Thoracic aorta (tissue), 2 donors: ENCODE measurements around the gene PCGF1. TPM values are rescaled to one million over a fixed set of nuclear protein-coding genes. Genes with fewer than 3 reads are reported as not detected.

ENCODE experiments used
- ATAC-seq: fragments of 150-250 bp; one replicate; pipeline ENCODE4 v1.8.0; 2017; ENCODE audit warnings: low read depth; ENCODE audit not compliant: insufficient number of reproducible peaks, low FRiP score
- DNase-seq: peaks from one replicate; pipeline ENCODE4 v3.0.0-alpha.2; 2020; ENCODE audit warnings: low spot score
- H3K27ac ChIP-seq, 2 donors: fragments of 200-600 bp; sonication (generic); 1 replicate in 1 of 2; 2 replicates in 1 of 2; pipeline ENCODE4 v1.5.1; 2016; ENCODE audit warnings: mild to moderate bottlenecking in 2 of 2, moderate library complexity in 2 of 2
- H3K27me3 ChIP-seq: fragments of 200-600 bp; sonication (generic); replicated peaks from 2 replicates; pipeline ENCODE4 v1.6.0; 2016; ENCODE audit warnings: mild to moderate bottlenecking; ENCODE audit not compliant: insufficient read depth
- H3K36me3 ChIP-seq: fragments of 200-600 bp; sonication (generic); one replicate; pipeline ENCODE4 v1.5.1; 2016
- H3K4me1 ChIP-seq, 2 donors: fragments of 200-600 bp; sonication (generic); 1 replicate in 1 of 2; 2 replicates in 1 of 2; pipeline versions ENCODE4 v1.5.1 to v1.6.0; 2016; ENCODE audit warnings: low read depth in 2 of 2, mild to moderate bottlenecking in 1 of 2; ENCODE audit not compliant: control insufficient read depth in 1 of 2
- H3K4me3 ChIP-seq: fragments of 200-600 bp; sonication (generic); 2 replicates; pipeline ENCODE4 v1.5.1; 2016; ENCODE audit warnings: mild to moderate bottlenecking
- H3K9me3 ChIP-seq: fragments of 200-600 bp; sonication (generic); 2 replicates; pipeline ENCODE4 v1.5.1; 2016
- total RNA-seq, 2 donors: library from RNA; depleted of rRNA; stranded (reverse); fragments of >200 nt; gene quantifications; one replicate each; pipeline versions ENCODE4 v1.1.0 to v1.2.3, GENCODE V29; 2016
- TF ChIP-seq, protein P1 (sequence below): fragments of 200-600 bp; sonication (generic); IDR thresholded peaks from one replicate; pipeline ENCODE4 v1.5.1; 2019; ENCODE audit warnings: antibody characterized with exemption

Gene PCGF1
- total RNA-seq, 2 donors from 2014 or later: 7.8 to 8.0 TPM

DNA sequence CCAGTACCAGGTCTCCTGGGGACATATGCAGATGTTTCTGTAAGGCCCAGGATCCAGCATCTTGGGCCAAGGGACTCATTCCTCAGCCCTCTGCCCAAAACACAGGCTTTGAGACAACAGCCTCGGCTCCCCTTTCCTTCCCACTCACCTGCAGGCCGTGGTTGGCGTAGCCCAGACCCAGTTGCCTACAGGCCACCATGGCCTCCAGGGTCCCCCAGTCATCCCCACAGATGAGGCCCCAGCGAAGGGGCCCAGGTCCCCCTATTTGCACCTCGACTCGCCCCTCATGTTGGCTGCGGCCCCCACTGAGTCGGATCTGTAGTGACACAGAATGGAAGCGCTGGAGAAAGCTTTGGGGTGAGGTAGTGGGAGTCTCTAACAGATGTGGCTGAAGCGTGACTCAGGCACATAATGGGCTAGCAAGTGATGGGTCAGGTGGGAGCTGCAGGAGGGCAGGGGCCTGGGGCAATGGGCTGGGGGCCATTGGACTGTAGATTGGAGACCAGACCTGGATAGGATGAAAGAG is 28.0 kb upstream of the PCGF1 start:
- Histone ChIP-seq H3K27me3 (no peaks in the 10 kb centered on the region), H3K4me1 (peaks cover 5 to 13% of the 10 kb centered on the region in 2 donors), H3K9me3 (no peaks in the 10 kb centered on the region), H3K27ac (no peak overlapping the region), H3K36me3 (peaks cover 15% of the 10 kb centered on the region), H3K4me3 (no peak overlapping the region)
- TF ChIP-seq, protein P1, sequence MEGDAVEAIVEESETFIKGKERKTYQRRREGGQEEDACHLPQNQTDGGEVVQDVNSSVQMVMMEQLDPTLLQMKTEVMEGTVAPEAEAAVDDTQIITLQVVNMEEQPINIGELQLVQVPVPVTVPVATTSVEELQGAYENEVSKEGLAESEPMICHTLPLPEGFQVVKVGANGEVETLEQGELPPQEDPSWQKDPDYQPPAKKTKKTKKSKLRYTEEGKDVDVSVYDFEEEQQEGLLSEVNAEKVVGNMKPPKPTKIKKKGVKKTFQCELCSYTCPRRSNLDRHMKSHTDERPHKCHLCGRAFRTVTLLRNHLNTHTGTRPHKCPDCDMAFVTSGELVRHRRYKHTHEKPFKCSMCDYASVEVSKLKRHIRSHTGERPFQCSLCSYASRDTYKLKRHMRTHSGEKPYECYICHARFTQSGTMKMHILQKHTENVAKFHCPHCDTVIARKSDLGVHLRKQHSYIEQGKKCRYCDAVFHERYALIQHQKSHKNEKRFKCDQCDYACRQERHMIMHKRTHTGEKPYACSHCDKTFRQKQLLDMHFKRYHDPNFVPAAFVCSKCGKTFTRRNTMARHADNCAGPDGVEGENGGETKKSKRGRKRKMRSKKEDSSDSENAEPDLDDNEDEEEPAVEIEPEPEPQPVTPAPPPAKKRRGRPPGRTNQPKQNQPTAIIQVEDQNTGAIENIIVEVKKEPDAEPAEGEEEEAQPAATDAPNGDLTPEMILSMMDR: no peak
- DNase-seq: no peak
- no peak for ATAC-seq

DNA sequence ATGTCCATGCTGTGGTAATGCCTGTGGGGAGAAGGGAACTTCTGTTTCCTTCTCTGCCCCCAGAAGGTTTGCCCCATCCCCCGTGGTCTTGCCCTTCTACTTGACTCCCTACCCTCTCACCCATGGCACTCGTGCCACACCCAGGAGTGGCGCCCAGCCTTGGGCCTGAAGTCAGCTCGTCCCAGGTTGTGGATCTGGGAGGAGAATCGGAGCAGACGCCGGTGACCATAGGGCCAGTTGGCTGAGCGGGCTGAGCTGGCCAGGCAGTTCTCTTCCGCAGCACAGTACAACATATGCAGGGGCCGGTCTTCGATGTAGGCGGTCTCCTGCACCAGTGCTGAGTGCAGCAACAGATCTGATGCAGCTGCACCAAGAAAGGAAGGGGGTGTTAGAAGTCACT is 26.9 kb upstream of the PCGF1 start:
- DNase-seq (no peak), ATAC-seq (no peak)
- TF ChIP-seq, protein P1: no peak
- peaks cover 15% of the 10 kb centered on the region for H3K36me3 ChIP-seq
- no peak overlapping the region for H3K4me3 ChIP-seq
- no peaks in the 10 kb centered on the region for H3K27me3 ChIP-seq
- no peak overlapping the region for H3K27ac ChIP-seq
- H3K4me1 ChIP-seq: peaks cover 5 to 14% of the 10 kb centered on the region in 2 donors
- no peaks in the 10 kb centered on the region for H3K9me3 ChIP-seq

DNA sequence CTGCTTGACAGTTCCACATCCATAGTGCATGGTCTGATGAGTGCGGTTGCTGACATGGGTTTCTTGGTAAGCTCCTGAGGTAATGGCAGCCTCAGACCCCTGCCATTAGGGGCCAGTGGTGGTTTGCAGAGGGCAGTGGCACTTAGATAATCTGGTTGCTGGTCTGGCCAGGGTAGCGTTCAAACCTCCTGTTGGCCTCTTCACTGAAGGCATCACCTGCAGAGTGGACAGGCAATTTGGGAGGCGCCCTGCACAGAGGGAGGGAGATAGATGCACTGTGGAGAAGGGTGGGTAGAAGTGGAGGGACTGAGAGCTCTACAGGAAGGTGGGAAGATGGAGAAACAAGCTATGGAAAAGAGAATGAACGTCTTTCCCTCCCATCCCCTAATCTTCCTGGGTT is 26.0 kb upstream of the PCGF1 start:
- no peaks in the 10 kb centered on the region for H3K27me3 ChIP-seq
- H3K27ac ChIP-seq: no peak overlapping the region
- TF ChIP-seq, protein P1: no peak
- H3K4me3 ChIP-seq: no peak overlapping the region
- no peaks in the 10 kb centered on the region for H3K9me3 ChIP-seq
- peaks cover 10 to 20% of the 10 kb centered on the region in 2 donors for H3K4me1 ChIP-seq
- no peak for ATAC-seq
- DNase-seq: no peak
- peaks cover 15% of the 10 kb centered on the region for H3K36me3 ChIP-seq

DNA sequence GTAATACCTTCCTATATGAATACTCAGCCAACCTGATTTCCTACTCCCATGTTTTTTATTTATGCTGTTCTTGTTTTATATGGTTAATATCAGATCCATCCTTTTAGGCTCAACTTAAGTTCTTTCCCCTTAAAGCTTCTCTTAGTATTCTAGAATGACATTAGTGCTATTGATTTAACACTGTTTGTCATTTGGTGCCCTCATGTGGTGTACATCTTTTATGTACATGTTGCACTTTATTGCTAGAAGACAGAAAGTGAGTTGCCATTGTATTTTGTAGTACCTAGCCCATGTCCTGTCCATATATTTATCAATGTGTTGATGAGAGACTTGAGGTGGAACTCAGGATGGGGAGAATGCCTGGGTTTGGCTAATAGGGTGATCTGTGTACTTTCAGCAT is 24.7 kb upstream of the PCGF1 start:
- Histone ChIP-seq H3K36me3 (peaks cover 22% of the 10 kb centered on the region), H3K4me3 (no peak overlapping the region), H3K27me3 (no peaks in the 10 kb centered on the region), H3K4me1 (peaks cover 14 to 27% of the 10 kb centered on the region in 2 donors), H3K9me3 (no peaks in the 10 kb centered on the region), H3K27ac (no peak overlapping the region)
- TF ChIP-seq, protein P1: no peak
- no peak for DNase-seq
- no peak for ATAC-seq

DNA sequence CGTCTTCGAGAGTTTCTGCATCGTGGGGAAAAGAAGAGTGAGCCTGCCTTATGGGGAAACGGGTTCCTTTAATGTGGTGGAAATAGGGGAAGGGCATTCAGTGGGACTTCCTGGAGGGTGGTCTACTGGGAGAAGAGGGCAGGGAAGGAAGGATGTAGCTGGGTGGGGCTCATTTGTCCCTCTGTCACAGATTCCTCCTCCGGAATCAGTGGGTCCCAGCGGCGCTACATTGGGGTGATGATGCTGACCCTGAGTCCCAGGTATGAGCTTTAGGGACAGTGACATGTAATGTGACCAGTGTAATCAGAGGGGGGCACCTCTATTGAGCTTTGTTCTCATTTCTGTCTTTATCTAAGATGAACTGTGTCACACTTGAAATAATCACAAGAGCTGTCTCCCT is 24.2 kb upstream of the PCGF1 start:
- ATAC-seq (no peak), DNase-seq (no peak)
- no peaks in the 10 kb centered on the region for H3K9me3 ChIP-seq
- peaks cover 14 to 27% of the 10 kb centered on the region in 2 donors for H3K4me1 ChIP-seq
- no peaks in the 10 kb centered on the region for H3K27me3 ChIP-seq
- H3K4me3 ChIP-seq: no peak overlapping the region
- H3K27ac ChIP-seq: no peak overlapping the region
- TF ChIP-seq, protein P1: no peak
- H3K36me3 ChIP-seq: peaks cover 27% of the 10 kb centered on the region
